ENCODE data around the gene ANKRD1.

DNA sequence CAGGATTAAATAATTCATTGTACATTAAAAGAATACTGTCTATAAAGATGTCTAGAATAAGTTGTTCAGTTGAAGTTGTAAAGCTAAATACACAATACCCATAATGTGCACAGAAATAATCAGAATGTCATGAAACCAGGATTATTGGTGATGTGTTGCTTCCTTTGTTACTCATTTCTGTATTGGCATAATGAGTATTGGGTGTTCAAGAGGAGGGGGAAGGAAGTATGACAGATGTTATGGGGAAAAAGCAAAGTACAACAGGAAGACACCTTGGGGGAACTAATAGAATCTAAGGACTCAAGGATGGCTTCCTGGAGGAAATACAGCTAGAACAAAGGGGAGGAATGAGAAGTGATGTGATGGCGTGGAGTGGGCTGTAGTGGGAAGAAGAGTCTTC is 15.0 kb downstream of the ANKRD1 start:
- TF ChIP-seq, protein P1, sequence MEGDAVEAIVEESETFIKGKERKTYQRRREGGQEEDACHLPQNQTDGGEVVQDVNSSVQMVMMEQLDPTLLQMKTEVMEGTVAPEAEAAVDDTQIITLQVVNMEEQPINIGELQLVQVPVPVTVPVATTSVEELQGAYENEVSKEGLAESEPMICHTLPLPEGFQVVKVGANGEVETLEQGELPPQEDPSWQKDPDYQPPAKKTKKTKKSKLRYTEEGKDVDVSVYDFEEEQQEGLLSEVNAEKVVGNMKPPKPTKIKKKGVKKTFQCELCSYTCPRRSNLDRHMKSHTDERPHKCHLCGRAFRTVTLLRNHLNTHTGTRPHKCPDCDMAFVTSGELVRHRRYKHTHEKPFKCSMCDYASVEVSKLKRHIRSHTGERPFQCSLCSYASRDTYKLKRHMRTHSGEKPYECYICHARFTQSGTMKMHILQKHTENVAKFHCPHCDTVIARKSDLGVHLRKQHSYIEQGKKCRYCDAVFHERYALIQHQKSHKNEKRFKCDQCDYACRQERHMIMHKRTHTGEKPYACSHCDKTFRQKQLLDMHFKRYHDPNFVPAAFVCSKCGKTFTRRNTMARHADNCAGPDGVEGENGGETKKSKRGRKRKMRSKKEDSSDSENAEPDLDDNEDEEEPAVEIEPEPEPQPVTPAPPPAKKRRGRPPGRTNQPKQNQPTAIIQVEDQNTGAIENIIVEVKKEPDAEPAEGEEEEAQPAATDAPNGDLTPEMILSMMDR (IDR thresholded peaks at IDR 0.05): no peak
- no peak for TF ChIP-seq POLR2AphosphoS5 (IDR thresholded peaks at IDR 0.05)
- TF ChIP-seq POLR2A (IDR thresholded peaks at IDR 0.05): no peak
